Endodermal cell (in vitro differentiated cells): ENCODE data around the gene ATAD2B. TPM values are rescaled to one million over a fixed set of nuclear protein-coding genes. Genes with fewer than 3 reads are reported as not detected.
"Not testable (repeated sequence)": the region's sequence is repeated elsewhere in the genome, so short reads cannot be mapped to it uniquely, and the experiment has no call there.

ENCODE experiments used
- DNase-seq: peaks from one replicate; pipeline ENCODE4 v3.0.0-alpha.2; 2017
- H3K27ac ChIP-seq: 2 replicates; pipeline ENCODE4 v1.5.1; 2013; ENCODE audit warnings: mild to moderate bottlenecking, low read depth, low read length, moderate library complexity
- H3K27me3 ChIP-seq: 2 replicates; pipeline ENCODE4 v1.6.1; 2013; ENCODE audit warnings: mild to moderate bottlenecking, low read length, moderate library complexity; ENCODE audit not compliant: insufficient read depth, control insufficient read depth, poor library complexity, severe bottlenecking
- H3K36me3 ChIP-seq: 2 replicates; pipeline ENCODE4 v1.7.0; 2013; ENCODE audit warnings: mild to moderate bottlenecking, low read length, moderate library complexity; ENCODE audit not compliant: control insufficient read depth, insufficient read depth
- H3K4me1 ChIP-seq: one replicate; pipeline ENCODE4 v1.7.0; 2013; ENCODE audit warnings: low read length; ENCODE audit not compliant: control insufficient read depth, insufficient read depth
- H3K4me3 ChIP-seq: 2 replicates; pipeline ENCODE4 v1.5.1; 2013; ENCODE audit warnings: mild to moderate bottlenecking, low read length, moderate library complexity
- H3K9ac ChIP-seq: 2 replicates; pipeline ENCODE4 v1.6.1; 2013; ENCODE audit warnings: mild to moderate bottlenecking, low read length, moderate library complexity; ENCODE audit not compliant: poor library complexity, severe bottlenecking; ENCODE audit errors: extremely low read depth
- H3K9me3 ChIP-seq: 2 replicates; pipeline ENCODE4 v1.6.1; 2013; ENCODE audit warnings: mild to moderate bottlenecking, low read length, moderate library complexity; ENCODE audit not compliant: control insufficient read depth
- H3K27ac Mint-ChIP-seq: 2 replicates; pipeline ENCODE4 v1.8.0; 2020; ENCODE audit warnings: mixed read lengths
- H3K27me3 Mint-ChIP-seq: 2 replicates; pipeline ENCODE4 v1.8.0; 2021; ENCODE audit warnings: mild to moderate bottlenecking, mixed read lengths; ENCODE audit not compliant: insufficient read depth
- H3K36me3 Mint-ChIP-seq: 2 replicates; pipeline ENCODE4 v1.8.0; 2020; ENCODE audit warnings: low read depth, mixed read lengths
- H3K4me1 Mint-ChIP-seq: 2 replicates; pipeline ENCODE4 v1.8.0; 2020; ENCODE audit warnings: mixed read lengths
- H3K4me3 Mint-ChIP-seq: 2 replicates; pipeline ENCODE4 v1.8.0; 2020; ENCODE audit warnings: mild to moderate bottlenecking, moderate library complexity, mixed read lengths
- H3K9me3 Mint-ChIP-seq: 2 replicates; pipeline ENCODE4 v1.8.0; 2020; ENCODE audit warnings: mild to moderate bottlenecking, mixed read lengths
- CTCF ChIP-seq: fragments of 200-600 bp; sonication (generic); conservative IDR thresholded peaks from 2 replicates; pipeline ENCODE4 v1.5.0; 2021; ENCODE audit warnings: antibody characterized with exemption, mild to moderate bottlenecking
- WGBS, 2 experiments: methylation state at CpG; one replicate each; pipeline versions ENCODE4 v1.1.5 to v1.1.7; 2013; ENCODE audit warnings: missing lambda C conversion rate in 2 of 2, mixed read lengths in 1 of 2; ENCODE audit not compliant: insufficient coverage in 1 of 2, insufficient read length in 1 of 2; 5-methylcytosine and 5-hydroxymethylcytosine counted together
- total RNA-seq, 2 donors: library from RNA; stranded (reverse); fragmentation: NEBNext Ultra II Directional in 1 of 2; extraction: Animal tissue kit (Norgen Biotek cat#: 25700) in 1 of 2; gene quantifications; 2 replicates in 1 of 2; 3 replicates in 1 of 2; pipeline ENCODE4 v1.2.1, GENCODE V29; 2021

Gene ATAD2B
- total RNA-seq, 2 donors from 2014 or later: 18.6 to 20.7 TPM

- H3K4me1 Mint-ChIP-seq: no peaks in the 10 kb centered on the region
- H3K4me3 Mint-ChIP-seq: no peak overlapping the region
- Histone ChIP-seq H3K4me1 (no peaks in the 10 kb centered on the region), H3K36me3 (peaks cover 7% of the 10 kb centered on the region), H3K27me3 (no peaks in the 10 kb centered on the region), H3K4me3 (no peak overlapping the region), H3K9me3 (no peaks in the 10 kb centered on the region), H3K9ac (no peak overlapping the region), H3K27ac (no peak overlapping the region)
- H3K27ac Mint-ChIP-seq: no peak overlapping the region
- H3K36me3 Mint-ChIP-seq: peaks cover 2% of the 10 kb centered on the region
- no peaks in the 10 kb centered on the region for H3K9me3 Mint-ChIP-seq
- no peak for DNase-seq
- H3K27me3 Mint-ChIP-seq: no peaks in the 10 kb centered on the region
- no peak for TF ChIP-seq CTCF
Observed at GRCh38 chr2:23953625-23954024, 26.7 kb upstream of the ATAD2B start.

GRCh38 chr2:23952558-23952957, 25.6 kb upstream of the ATAD2B start:
- DNase-seq, H3K4me3 ChIP-seq, H3K27ac Mint-ChIP-seq, H3K4me3 Mint-ChIP-seq, H3K36me3 Mint-ChIP-seq, H3K9me3 ChIP-seq, H3K9me3 Mint-ChIP-seq, H3K9ac ChIP-seq, H3K36me3 ChIP-seq, H3K27ac ChIP-seq, H3K4me1 Mint-ChIP-seq, H3K27me3 Mint-ChIP-seq, H3K4me1 ChIP-seq, H3K27me3 ChIP-seq: not testable (repeated sequence)
- WGBS, 2 experiments: 75 to 96% methylated on average over 2 to 3 of the region's 3 CpGs

GRCh38 chr2:23947350-23947749, 20.4 kb upstream of the ATAD2B start:
- 100% methylated on average over 1 to 2 of the region's 2 CpGs for WGBS, 2 experiments
- DNase-seq: no peak
- Histone ChIP-seq H3K4me1 (no peaks in the 10 kb centered on the region), H3K27me3 (no peaks in the 10 kb centered on the region), H3K27ac (no peak overlapping the region), H3K4me3 (no peak overlapping the region), H3K9ac (no peak overlapping the region), H3K36me3 (no peaks in the 10 kb centered on the region), H3K9me3 (no peaks in the 10 kb centered on the region)
- H3K4me1 Mint-ChIP-seq: peaks cover 14% of the 10 kb centered on the region
- H3K4me3 Mint-ChIP-seq: no peak overlapping the region
- H3K27me3 Mint-ChIP-seq: no peaks in the 10 kb centered on the region
- TF ChIP-seq CTCF: no peak
- H3K36me3 Mint-ChIP-seq: peaks cover 15% of the 10 kb centered on the region
- no peak overlapping the region for H3K27ac Mint-ChIP-seq
- no peaks in the 10 kb centered on the region for H3K9me3 Mint-ChIP-seq

GRCh38 chr2:23944976-23945375, 18.1 kb upstream of the ATAD2B start:
- no peak for TF ChIP-seq CTCF
- no peaks in the 10 kb centered on the region for H3K4me1 ChIP-seq
- H3K9me3 ChIP-seq: no peaks in the 10 kb centered on the region
- peak overlapping the region; percentile 41 for H3K27ac Mint-ChIP-seq
- no peak overlapping the region for H3K9ac ChIP-seq
- H3K9me3 Mint-ChIP-seq: no peaks in the 10 kb centered on the region
- no peaks in the 10 kb centered on the region for H3K27me3 ChIP-seq
- DNase-seq: no peak
- H3K27me3 Mint-ChIP-seq: no peaks in the 10 kb centered on the region
- no peak overlapping the region for H3K27ac ChIP-seq
- no peak overlapping the region for H3K4me3 ChIP-seq
- no peak overlapping the region for H3K4me3 Mint-ChIP-seq
- H3K4me1 Mint-ChIP-seq: peaks cover 26% of the 10 kb centered on the region
- H3K36me3 Mint-ChIP-seq: peaks cover 14% of the 10 kb centered on the region
- H3K36me3 ChIP-seq: no peaks in the 10 kb centered on the region
